SH-SY5Y (cell line): ENCODE data around the gene SHISA6.

ENCODE experiments used
- GATA2 ChIP-seq: IDR thresholded peaks from 2 replicates; pipeline ENCODE4 v1.6.1; 2011; ENCODE audit warnings: mild to moderate bottlenecking, low read depth, low read length
- GATA3 ChIP-seq: IDR thresholded peaks from 2 replicates; pipeline ENCODE4 v1.6.1; 2011; ENCODE audit warnings: low read depth, mild to moderate bottlenecking, low read length, moderate library complexity

DNA sequence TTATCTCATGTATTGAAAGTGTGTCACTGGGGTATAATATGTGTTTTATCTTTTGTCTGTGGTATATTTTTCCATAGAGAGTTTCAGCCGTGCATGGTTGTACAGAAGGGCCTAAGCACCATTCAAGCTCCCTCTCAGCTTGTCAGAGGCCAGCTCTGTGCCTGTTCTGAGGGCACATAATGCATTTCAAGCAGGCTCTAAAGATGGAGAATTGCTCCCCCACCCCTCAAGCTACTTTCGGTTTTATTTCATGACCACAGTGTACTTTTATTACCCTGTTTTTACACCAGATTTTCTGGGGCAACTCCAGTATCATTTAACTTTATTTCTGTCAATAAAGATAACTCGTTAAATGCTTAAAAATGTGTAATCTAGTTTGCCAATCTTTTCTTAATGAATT, 131.7 kb downstream of the SHISA6 start:
- no peak for TF ChIP-seq GATA2
- TF ChIP-seq GATA3: no peak
